Measurements from ENCODE around the gene SLC8B1.

GRCh38 chr12:113361574-113362370 lies 26.9 kb upstream of the SLC8B1 start:
- TF ChIP-seq CTCF (IDR thresholded peaks at IDR 0.05 in 2 of 3, conservative IDR thresholded peaks at IDR 0.05 in 1 of 3; ENCODE audit: borderline replicate concordance in 1 of 3, insufficient read depth in 1 of 3, low read depth in 2 of 3, low read length in 2 of 3) = no peak
- no peak for TF ChIP-seq REST (IDR thresholded peaks at IDR 0.05; ENCODE audit: low read depth)
- no peak for TF ChIP-seq EZH2phosphoT487 (IDR thresholded peaks at IDR 0.05; ENCODE audit: borderline replicate concordance)
- TF ChIP-seq, protein P1, sequence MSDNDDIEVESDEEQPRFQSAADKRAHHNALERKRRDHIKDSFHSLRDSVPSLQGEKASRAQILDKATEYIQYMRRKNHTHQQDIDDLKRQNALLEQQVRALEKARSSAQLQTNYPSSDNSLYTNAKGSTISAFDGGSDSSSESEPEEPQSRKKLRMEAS (IDR thresholded peaks at IDR 0.05) = no peak
